ENCODE data around the gene RASA2.

- TF ChIP-seq POLR2AphosphoS2 (IDR thresholded peaks at IDR 0.05; ENCODE audit: low read length) (no peak), RFX5 (IDR thresholded peaks at IDR 0.05; ENCODE audit: low read depth, low read length) (no peak), SMARCC2 (IDR thresholded peaks at IDR 0.05; ENCODE audit: low read depth) (no peak), SPI1 (IDR thresholded peaks at IDR 0.05; ENCODE audit: borderline replicate concordance, low read depth, low read length) (no peak), SMARCA5 (IDR thresholded peaks at IDR 0.05) (no peak)
Observed at GRCh38 chr3:141514382-141514781, 27.6 kb downstream of the RASA2 start.

Data from K562 (cell line).